ELR (cell line): ENCODE data around the gene BMP8B.
"Not testable (repeated sequence)": the region's sequence is repeated elsewhere in the genome, so short reads cannot be mapped to it uniquely, and the experiment has no call there.

ENCODE experiments used
- DNase-seq: peaks from one replicate; pipeline ENCODE4 v3.0.0-alpha.2; 2015; ENCODE audit warnings: low read depth

BMP8B gene

DNA sequence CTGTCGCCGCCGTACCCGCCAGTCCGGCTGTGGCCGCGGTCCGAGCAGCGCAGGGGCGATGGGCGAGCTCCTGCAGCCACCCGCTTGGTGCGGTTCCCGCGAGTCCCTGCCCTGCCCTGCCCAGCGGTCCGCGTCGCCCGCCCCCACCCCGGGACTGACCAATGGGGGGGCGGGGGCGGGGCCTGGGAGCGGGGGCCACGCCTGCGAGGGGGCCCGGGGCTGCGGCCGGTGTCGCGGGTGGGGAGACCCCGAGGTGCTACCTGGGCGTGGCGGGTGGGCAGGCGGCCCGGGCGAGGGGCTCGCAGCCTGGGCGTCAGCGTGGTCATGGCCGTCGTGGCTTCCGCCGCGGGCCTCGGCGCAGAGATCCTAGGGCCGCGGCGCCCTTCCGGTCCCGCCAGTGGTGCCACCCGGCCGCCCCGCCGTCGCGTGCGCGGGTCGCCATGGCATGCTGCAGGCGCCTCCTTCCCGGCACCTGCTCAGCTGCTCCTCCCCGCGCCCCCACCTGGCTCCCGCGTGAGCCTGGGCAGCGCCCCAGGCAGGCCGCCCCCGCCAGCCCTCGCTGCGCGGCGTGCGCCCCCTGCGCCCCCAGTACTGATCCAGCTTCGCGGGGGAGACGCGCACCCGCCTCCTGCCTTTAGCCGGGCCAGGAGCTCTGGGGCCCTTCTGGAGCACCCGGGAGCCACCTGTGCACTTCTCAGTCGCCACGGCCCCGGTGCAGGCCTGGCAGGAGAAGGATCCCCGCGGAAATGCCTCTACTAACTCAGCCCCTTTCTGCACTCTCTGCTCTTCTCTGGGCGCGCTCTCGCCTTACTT is at the start of gene BMP8B:
TSS of gene BMP8B (minus strand) at position 108 of the 813 bp plus-strand sequence. CDS start 380 bp downstream, outside the sequence.
- peak; percentile 24 for DNase-seq

GRCh38 chr1:39836595-39837110 is 48.0 kb upstream of the BMP8B start:
- DNase-seq, result no peak

DNA sequence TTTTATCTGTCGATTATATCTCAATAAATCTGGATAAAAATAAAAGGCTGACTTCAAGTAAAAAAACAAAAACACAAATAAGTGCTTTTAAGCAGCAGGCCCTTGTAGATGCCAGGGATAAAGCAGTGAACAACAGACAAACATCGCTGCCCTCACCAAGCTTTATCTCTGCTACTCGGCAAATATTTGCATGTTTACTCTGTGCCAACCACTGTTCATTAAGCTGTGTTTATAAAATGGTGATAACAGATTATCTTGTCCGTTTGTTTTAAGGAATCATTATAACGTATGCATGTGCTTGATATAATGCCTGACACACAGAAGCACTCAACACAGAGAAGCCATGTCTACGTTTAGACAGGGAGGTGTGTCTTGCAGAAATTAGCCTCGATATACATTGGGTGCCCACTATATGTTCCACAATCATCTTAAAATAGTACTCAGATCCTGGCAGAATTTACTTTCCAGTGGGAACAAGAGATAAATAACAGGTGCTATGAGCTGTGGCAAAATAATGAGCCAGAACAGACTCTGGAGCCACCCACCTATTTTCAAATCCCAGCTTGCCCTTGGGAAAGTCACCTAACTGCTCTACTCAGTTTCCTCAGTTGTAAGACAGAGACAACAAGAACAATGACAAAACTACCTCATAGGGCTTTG is 47.4 kb upstream of the BMP8B start:
- no peak for DNase-seq

GRCh38 chr1:39835110-39835509 is 46.4 kb upstream of the BMP8B start:
- no peak for DNase-seq

- DNase-seq, result no peak
Observed at GRCh38 chr1:39833621-39834385, 45.1 kb upstream of the BMP8B start.

DNA sequence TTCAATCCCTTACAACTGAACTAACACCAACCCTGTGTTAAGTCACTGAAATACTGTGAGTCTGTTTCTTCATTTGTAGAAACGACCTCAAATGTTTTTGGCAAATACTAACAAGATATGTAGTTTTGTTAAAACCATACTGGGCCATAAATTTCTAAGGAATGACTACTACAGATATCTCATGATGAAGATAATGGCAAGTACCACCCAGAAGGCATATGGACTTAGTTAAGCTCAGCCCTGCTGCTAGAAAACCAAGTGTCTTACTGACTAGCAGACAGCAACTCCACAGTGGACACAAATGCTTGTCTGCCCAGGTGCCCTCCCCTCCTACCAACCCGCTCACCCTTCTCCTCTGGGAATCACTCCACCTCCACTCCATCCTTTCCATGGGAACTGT is 44.5 kb upstream of the BMP8B start:
- no peak for DNase-seq

GRCh38 chr1:39832294-39832693 is 43.6 kb upstream of the BMP8B start:
- no peak for DNase-seq

DNA sequence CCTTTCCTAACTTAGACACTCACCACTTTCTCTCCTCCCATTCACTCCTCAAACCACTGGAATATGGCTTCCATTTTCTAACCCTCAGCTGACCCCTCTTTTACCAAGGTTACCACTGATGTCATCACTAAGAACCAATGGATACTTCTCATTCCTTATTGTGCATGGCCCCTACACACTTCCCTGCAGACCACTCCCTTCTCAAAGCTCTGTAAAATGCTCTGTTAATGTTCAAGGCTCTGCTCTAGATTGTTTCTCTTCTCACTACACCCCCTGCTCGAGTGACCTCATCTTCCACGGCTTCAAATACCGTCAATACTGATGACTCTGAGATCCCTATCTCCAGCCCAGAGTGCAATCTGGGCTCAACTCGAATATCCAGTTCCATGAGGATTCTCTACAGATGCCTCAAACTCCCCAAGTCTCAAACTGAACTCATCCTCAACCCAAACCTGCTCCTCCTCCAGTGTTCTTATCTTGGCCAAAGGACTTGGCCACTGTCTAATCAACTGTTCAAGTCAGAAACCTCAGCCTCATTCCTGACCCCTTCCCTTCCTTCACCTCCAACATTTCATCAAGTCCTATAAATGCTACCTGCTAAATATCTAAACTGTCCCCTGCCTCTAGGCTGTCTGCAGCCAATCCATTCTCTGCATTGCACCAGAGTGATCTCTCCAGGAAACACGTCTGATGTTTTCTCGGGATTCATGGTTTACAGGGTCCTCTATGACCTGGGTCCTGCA is 41.3 kb upstream of the BMP8B start:
- peak; percentile 66 for DNase-seq

DNA sequence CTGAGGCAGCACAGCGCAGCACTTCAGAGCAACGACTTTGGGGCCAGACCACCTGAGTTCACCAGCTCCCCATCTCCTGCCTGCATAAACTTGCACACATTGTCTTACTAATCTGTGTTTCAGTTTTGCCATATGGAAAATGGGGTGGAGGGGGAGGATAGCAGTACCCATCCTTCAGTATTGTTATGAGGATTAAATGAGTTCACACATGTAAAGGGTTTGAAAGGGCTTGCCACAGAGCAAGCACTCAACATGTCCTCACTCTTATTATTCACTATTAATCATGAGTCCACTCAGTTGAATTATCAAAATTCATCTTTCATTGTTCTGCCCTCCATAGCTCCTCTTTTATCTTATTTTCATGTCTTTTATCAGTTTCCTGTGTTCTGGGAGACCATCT is 40.1 kb upstream of the BMP8B start:
- no peak for DNase-seq

GRCh38 chr1:39828255-39828654 is 39.6 kb upstream of the BMP8B start:
- not testable (repeated sequence) for DNase-seq

DNA sequence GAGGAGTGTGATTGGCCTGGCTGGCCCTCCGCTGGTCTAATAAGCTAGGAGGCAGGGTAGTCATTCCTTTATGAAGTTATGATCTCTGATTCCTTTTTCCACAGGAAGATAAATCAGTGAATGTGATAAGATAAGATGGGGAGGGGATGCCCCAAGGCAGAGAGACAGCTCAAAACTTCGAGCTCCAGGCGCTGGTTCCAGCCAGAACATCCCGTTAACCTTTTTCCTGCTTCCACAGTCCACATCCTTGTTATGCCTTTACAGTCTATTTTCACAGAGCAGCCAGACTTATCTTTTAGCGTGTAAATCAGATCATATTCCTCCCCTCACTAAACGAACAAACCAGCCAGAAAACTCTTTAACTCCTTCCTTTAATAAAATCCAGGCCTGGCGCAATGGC is 38.5 kb upstream of the BMP8B start:
- DNase-seq, result no peak

DNA sequence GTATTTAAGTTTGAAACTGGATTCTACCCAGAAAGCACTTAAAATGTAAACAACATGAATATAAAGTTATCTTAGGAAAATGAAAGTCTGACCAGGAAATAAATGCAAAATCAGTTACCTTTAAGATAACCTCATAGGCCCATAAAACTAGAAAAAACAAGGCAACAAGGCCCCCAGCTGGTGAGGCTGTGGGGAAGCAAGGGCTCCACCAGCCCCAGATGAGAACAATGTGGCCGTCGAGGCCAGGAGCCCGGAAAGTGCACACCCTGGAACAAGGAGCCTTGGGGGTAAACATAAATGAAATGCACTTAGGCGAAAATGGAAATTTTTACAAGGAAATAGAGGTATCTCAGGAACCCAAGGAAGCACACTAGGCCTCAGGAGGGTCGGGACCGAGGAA is 37.9 kb upstream of the BMP8B start:
- DNase-seq, result no peak

DNA sequence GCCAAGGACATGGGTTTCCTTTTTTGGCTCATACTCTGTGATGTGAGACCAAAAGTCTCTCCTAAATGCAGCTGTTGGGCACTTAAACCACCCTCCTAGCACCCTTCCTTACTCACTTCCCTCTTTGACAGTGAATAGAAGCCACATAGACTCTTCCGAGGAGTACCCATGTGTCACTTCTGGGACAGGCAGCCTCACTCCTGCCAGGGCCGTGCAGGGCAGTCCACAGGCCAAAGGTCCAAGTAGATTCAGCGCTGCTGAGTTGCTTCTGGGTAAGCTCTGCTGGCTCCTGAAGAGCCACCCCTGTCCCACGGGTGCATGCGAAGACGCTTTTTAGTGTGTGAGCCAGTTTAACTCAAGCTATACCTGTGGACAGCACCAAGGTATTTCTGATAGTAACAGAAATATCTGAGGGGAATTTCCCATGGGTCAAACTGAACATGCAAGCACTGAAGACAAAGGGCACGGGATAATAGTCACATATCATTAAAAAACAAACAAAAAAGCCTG is 36.8 kb upstream of the BMP8B start:
- no peak for DNase-seq

DNA sequence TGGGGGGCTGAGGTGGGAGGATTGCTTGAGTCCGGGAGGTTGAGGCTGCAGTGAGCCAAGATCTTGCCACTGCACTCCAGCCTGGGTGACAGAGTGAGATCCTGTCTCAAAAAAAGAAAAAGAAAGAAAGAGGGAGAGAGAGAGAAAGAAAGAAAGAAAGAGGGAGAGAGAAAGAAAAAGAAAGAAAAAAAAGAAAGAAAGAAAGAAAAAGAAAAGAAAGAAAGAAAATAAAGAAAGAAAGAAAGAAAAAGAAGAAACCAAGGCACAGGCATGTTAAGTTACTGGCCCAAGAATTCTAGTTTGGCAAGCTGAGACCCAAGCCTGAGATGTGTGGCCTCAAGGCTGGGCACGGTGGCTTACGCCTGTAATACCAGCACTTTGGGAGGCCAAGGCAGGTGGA is 34.8 kb upstream of the BMP8B start:
- DNase-seq, result not testable (repeated sequence)

GRCh38 chr1:39822146-39822545 is 33.5 kb upstream of the BMP8B start:
- no peak for DNase-seq

DNA sequence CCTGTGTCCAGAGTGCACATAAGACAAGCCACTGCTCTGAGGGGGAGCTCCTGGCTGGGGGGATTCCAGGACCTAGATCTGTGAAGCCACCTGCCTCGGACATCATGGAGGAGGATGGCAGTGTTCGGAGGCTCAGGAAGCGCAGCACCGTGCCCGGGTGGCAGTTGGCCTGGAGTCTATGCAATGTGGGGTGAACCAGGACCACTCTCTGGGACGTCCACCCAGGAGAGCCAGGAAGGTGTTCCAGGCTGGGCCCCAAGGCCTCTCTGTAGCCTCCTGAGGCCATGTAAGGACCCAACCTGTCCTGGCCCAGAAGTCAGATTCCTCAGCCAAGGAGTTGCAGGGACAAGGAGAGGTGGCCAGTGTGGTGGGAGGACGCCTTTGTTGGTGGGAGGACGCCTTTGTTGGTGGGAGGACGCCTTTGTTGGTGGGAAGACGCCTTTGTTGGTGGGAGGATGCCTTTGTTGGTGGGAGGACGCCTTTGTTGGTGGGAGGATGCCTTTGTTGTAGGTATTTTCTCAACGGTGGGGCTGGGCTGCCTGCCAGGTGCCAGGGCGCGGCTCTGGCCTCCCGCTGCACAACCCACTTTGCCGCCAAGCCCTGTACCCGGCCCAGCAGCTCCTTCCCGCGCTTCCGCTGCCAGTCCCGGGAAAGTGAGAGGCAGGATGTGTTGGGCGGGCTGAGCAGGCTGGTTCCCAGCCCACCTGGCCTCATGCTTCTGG is 30.6 kb upstream of the BMP8B start:
- no peak for DNase-seq

GRCh38 chr1:39818482-39818881 is 29.8 kb upstream of the BMP8B start:
- DNase-seq, result no peak

DNA sequence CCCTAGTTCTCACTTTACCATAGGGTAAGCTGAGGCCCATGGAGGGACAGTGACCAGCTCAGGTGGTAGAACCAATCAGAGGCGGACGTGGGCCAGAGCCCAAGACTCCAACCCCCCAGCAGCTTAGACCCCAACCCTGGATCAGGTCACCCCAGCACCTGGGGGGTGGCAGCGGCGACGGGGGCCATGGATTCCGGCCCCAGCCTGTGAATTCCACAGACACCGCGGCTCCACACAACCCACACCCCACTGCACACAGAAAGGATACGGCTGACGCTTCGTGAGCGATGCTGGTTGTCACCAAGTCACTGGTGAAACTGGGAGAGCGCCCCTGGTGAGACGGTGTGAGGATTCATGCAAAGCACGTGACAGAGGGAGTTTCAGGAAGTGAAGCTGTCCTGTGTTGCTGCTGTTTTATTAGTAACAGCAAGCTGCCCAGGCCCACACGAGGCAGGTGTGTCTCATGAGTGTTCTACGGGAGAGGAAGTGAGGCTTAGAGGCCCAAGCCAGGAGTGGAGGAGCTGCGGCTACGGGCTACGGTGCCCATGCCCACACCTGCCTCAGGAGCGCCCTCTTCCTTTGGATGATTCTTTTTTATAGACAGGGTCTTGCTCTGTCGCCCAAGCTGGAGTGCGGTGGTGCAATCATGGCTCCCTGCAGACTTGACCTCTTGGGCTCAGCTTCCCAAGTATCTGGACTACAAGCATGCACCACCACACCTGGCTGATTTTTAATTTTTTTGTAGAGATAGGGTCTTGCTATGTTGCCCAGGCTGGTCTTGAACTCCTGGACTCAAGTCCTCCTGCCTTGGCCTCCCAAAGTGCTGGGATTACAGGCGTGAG is 28.6 kb upstream of the BMP8B start:
- peak; percentile 33 for DNase-seq

DNA sequence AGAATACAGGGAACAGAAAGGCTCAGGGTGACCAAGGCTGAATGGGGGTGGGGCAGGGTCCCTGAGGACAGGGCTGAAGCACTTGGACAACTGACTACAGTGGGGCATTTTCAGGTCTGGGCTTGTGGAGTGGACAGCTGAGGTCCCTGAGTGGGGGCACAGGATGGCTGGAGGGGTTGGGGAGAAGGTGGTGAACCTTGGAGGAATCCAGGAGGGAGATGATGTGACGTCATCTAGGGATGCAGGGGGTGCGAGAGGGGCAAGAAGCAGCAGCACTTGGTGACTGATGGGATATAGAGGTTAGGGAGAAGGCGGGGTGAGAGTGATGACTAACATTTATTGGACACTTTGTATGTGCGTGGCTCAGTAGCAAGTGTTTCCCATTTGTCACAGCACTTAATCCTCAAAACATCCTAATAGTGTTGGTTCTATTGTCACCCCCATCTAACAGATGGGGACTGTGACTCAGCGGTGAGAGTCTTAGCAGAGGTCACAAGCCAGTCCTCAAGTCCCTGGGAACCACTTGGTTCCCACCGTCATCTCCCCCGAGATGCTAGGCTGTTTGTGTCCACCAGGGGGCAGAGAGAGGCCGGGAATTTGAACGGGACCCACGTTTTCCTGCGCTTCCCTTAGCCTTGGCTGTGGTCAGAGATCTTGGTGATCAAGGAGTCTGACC is 27.9 kb upstream of the BMP8B start:
- peak; percentile 90 for DNase-seq
